Neural progenitor cell (in vitro differentiated cells): ENCODE results near the gene FAM174B. TPM values are rescaled to one million over a fixed set of nuclear protein-coding genes. Genes with fewer than 3 reads are reported as not detected.

Experiments
- DNase-seq: peaks from one replicate; pipeline ENCODE4 v3.0.0-alpha.2; 2016; ENCODE audit warnings: low spot score
- H2AFZ ChIP-seq: fragments of 200-600 bp; sonication (generic); replicated peaks from 2 replicates; pipeline ENCODE4 v1.6.1; 2016; ENCODE audit warnings: antibody characterized with exemption
- H3F3A ChIP-seq: fragments of 200-600 bp; sonication (generic); 2 replicates; pipeline ENCODE4 v1.6.1; 2016; ENCODE audit warnings: antibody characterized with exemption, low read depth
- H3K27ac ChIP-seq: fragments of 200-600 bp; sonication (generic); 2 replicates; pipeline ENCODE4 v1.5.1; 2016; ENCODE audit warnings: mild to moderate bottlenecking
- H3K27me3 ChIP-seq: fragments of 200-600 bp; sonication (generic); 2 replicates; pipeline ENCODE4 v1.6.1; 2016; ENCODE audit warnings: mild to moderate bottlenecking, moderate library complexity
- H3K36me3 ChIP-seq: fragments of 200-600 bp; sonication (generic); 2 replicates; pipeline ENCODE4 v1.5.1; 2016
- H3K4me1 ChIP-seq: fragments of 200-600 bp; sonication (generic); 2 replicates; pipeline ENCODE4 v1.6.1; 2016; ENCODE audit warnings: mixed run types
- H3K4me2 ChIP-seq: fragments of 200-600 bp; sonication (generic); 2 replicates; pipeline ENCODE4 v1.6.1; 2016
- H3K4me3 ChIP-seq: fragments of 200-600 bp; sonication (generic); 2 replicates; pipeline ENCODE4 v1.5.1; 2016
- H3K79me2 ChIP-seq: fragments of 200-600 bp; sonication (generic); 2 replicates; pipeline ENCODE4 v1.6.1; 2016; ENCODE audit warnings: low read depth
- H3K9ac ChIP-seq: fragments of 200-600 bp; sonication (generic); 2 replicates; pipeline ENCODE4 v1.6.1; 2016
- H3K9me3 ChIP-seq: fragments of 200-600 bp; sonication (generic); 2 replicates; pipeline ENCODE4 v1.5.1; 2016; ENCODE audit warnings: low read depth
- H4K20me1 ChIP-seq: fragments of 200-600 bp; sonication (generic); 2 replicates; pipeline ENCODE4 v1.6.1; 2016; ENCODE audit warnings: low read depth
- H3K27ac Mint-ChIP-seq: 3 replicates; pipeline ENCODE4 v1.8.0; 2021; ENCODE audit warnings: mixed read lengths
- H3K27me3 Mint-ChIP-seq: 2 replicates; pipeline ENCODE4 v1.8.0; 2022; ENCODE audit warnings: low read depth, mild to moderate bottlenecking, inconsistent platforms, moderate library complexity, mixed read lengths; ENCODE audit not compliant: insufficient read depth
- H3K36me3 Mint-ChIP-seq: 3 replicates; pipeline ENCODE4 v1.8.0; 2021; ENCODE audit warnings: mixed read lengths
- H3K4me1 Mint-ChIP-seq: 3 replicates; pipeline ENCODE4 v1.8.0; 2021; ENCODE audit warnings: mixed read lengths
- H3K4me3 Mint-ChIP-seq: 3 replicates; pipeline ENCODE4 v1.8.0; 2021; ENCODE audit warnings: mild to moderate bottlenecking, moderate library complexity, mixed read lengths
- H3K9me3 Mint-ChIP-seq: 3 replicates; pipeline ENCODE4 v1.8.0; 2020; ENCODE audit warnings: mixed read lengths
- CTCF ChIP-seq: fragments of 200-600 bp; sonication (generic); IDR thresholded peaks from 2 replicates; pipeline ENCODE4 v1.5.1; 2017; ENCODE audit warnings: antibody characterized with exemption, mild to moderate bottlenecking
- EZH2 ChIP-seq: fragments of 200-600 bp; sonication (generic); IDR thresholded peaks from 2 replicates; pipeline ENCODE4 v1.6.1; 2017; ENCODE audit warnings: antibody characterized with exemption, mild to moderate bottlenecking, moderate library complexity
- EZH2phosphoT487 ChIP-seq: fragments of 200-600 bp; sonication (generic); IDR thresholded peaks from 2 replicates; pipeline ENCODE4 v1.6.1; 2017; ENCODE audit warnings: antibody characterized with exemption
- total RNA-seq: library from RNA; depleted of rRNA; stranded (reverse); fragments of >200 nt; gene quantifications from 2 replicates; pipeline ENCODE4 v1.2.3, GENCODE V29; 2015; ENCODE audit warnings: low replicate concordance

The FAM174B gene
- total RNA-seq, 1 donor from 2014 or later = 8.6 TPM

GRCh38 chr15:92614791-92615785 is 40.5 kb downstream of the FAM174B start:
- no peak overlapping the region for H3K4me2 ChIP-seq
- no peak for DNase-seq
- peaks cover 24% of the 10 kb centered on the region for H3K4me1 ChIP-seq
- H3K27me3 ChIP-seq = no peaks in the 10 kb centered on the region
- no peaks in the 10 kb centered on the region for H3K9me3 Mint-ChIP-seq
- no peak overlapping the region for H3K4me3 Mint-ChIP-seq
- H3K79me2 ChIP-seq = no peaks in the 10 kb centered on the region
- H3K27me3 Mint-ChIP-seq = peaks cover 7% of the 10 kb centered on the region
- no peak overlapping the region for H3K9ac ChIP-seq
- H3K4me3 ChIP-seq = no peak overlapping the region
- no peak overlapping the region for H3K27ac Mint-ChIP-seq
- H3K9me3 ChIP-seq = no peaks in the 10 kb centered on the region
- no peak overlapping the region for H3K27ac ChIP-seq
- H3F3A ChIP-seq = peaks cover 7% of the 10 kb centered on the region
- peaks cover 3% of the 10 kb centered on the region for H3K36me3 Mint-ChIP-seq
- H4K20me1 ChIP-seq = no peaks in the 10 kb centered on the region
- H3K36me3 ChIP-seq = no peaks in the 10 kb centered on the region
- no peak for TF ChIP-seq EZH2phosphoT487
- TF ChIP-seq EZH2 = no peak
- no peak for TF ChIP-seq CTCF
- H2AFZ ChIP-seq = no peak overlapping the region
- peaks cover 22% of the 10 kb centered on the region for H3K4me1 Mint-ChIP-seq

GRCh38 chr15:92614301-92614700 is 41.3 kb downstream of the FAM174B start:
- peaks cover 26% of the 10 kb centered on the region for H3K4me1 Mint-ChIP-seq
- Histone ChIP-seq H3F3A (peaks cover 7% of the 10 kb centered on the region), H3K36me3 (no peaks in the 10 kb centered on the region), H3K9me3 (no peaks in the 10 kb centered on the region), H3K79me2 (no peaks in the 10 kb centered on the region), H3K4me1 (peaks cover 26% of the 10 kb centered on the region), H3K4me3 (no peak overlapping the region), H3K27me3 (no peaks in the 10 kb centered on the region), H3K4me2 (no peak overlapping the region), H4K20me1 (no peaks in the 10 kb centered on the region), H2AFZ (no peak overlapping the region), H3K9ac (no peak overlapping the region), H3K27ac (no peak overlapping the region)
- no peak overlapping the region for H3K27ac Mint-ChIP-seq
- peaks cover 3% of the 10 kb centered on the region for H3K36me3 Mint-ChIP-seq
- no peaks in the 10 kb centered on the region for H3K9me3 Mint-ChIP-seq
- TF ChIP-seq EZH2 (no peak), EZH2phosphoT487 (no peak), CTCF (no peak)
- peaks cover 12% of the 10 kb centered on the region for H3K27me3 Mint-ChIP-seq
- no peak for DNase-seq
- H3K4me3 Mint-ChIP-seq = no peak overlapping the region

DNA sequence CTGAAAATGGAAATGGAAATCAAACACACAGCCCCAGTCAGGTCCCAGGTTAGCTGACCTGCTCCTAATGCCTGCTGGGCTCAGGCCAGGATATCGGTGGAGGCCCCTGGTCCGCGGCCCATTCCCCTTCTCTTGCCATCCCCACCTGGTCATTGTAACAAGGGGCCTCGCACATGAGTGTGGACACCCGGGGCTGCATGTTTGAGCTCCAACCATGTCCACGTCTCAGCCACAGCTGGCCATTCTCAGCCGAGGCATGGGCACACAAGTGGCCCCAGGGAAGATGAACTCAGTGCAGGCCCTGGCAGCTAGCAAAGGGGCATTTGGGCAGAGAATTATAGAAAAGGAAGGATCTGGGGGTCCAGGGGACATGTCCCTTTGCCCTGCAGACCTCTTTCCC is 41.7 kb downstream of the FAM174B start:
- TF ChIP-seq CTCF = no peak
- TF ChIP-seq EZH2phosphoT487 = no peak
- no peak for TF ChIP-seq EZH2
- H3K4me3 Mint-ChIP-seq = no peak overlapping the region

More for the DNA sequence above, 41.7 kb downstream of the FAM174B start:
- no peak overlapping the region for H3K27ac Mint-ChIP-seq
- peaks cover 3% of the 10 kb centered on the region for H3K36me3 Mint-ChIP-seq
- H3K9me3 ChIP-seq = no peaks in the 10 kb centered on the region
- H3F3A ChIP-seq = peaks cover 7% of the 10 kb centered on the region
- H3K79me2 ChIP-seq = no peaks in the 10 kb centered on the region
- no peaks in the 10 kb centered on the region for H3K36me3 ChIP-seq
- H3K4me3 ChIP-seq = no peak overlapping the region
- H3K4me1 Mint-ChIP-seq = peaks cover 26% of the 10 kb centered on the region
- DNase-seq = no peak
- no peaks in the 10 kb centered on the region for H3K9me3 Mint-ChIP-seq
- H4K20me1 ChIP-seq = no peaks in the 10 kb centered on the region
- no peak overlapping the region for H3K9ac ChIP-seq
- peaks cover 26% of the 10 kb centered on the region for H3K4me1 ChIP-seq
- no peak overlapping the region for H3K4me2 ChIP-seq
- no peak overlapping the region for H3K27ac ChIP-seq
- H3K27me3 Mint-ChIP-seq = peaks cover 12% of the 10 kb centered on the region
- H2AFZ ChIP-seq = no peak overlapping the region
- no peaks in the 10 kb centered on the region for H3K27me3 ChIP-seq
